H1 (cell line): ENCODE data around the gene CEBPZ. TPM values are rescaled to one million over a fixed set of nuclear protein-coding genes. Genes with fewer than 3 reads are reported as not detected.

ENCODE experiments used
- BACH1 ChIP-seq: IDR thresholded peaks from 2 replicates; pipeline ENCODE4 v1.6.1; 2012; ENCODE audit warnings: low read length, improper control_type of control experiment
- GABPA ChIP-seq: IDR thresholded peaks from 2 replicates; pipeline ENCODE4 v1.6.1; 2011; ENCODE audit warnings: mild to moderate bottlenecking, low read length, moderate library complexity, borderline replicate concordance; ENCODE audit not compliant: insufficient read depth
- POLR2A ChIP-seq, 2 experiments: IDR thresholded peaks; 1 replicate in 1 of 2; 2 replicates in 1 of 2; pipeline ENCODE4 v1.6.1; 2011; ENCODE audit warnings: low read depth in 2 of 2, low read length in 2 of 2, mild to moderate bottlenecking in 2 of 2; ENCODE audit errors: control extremely low read depth in 1 of 2
- SP2 ChIP-seq: IDR thresholded peaks from 2 replicates; pipeline ENCODE4 v1.6.1; 2012; ENCODE audit warnings: mild to moderate bottlenecking, low read length, inconsistent platforms
- TEAD4 ChIP-seq: IDR thresholded peaks from 2 replicates; pipeline ENCODE4 v1.6.1; 2012; ENCODE audit warnings: low read depth, low read length, inconsistent platforms, mixed read lengths
- ZNF274 ChIP-seq: IDR thresholded peaks from 2 replicates; pipeline ENCODE4 v1.7.0; 2012; ENCODE audit warnings: low read length, borderline replicate concordance; ENCODE audit errors: extremely low read depth
- polyA plus RNA-seq, 7 experiments: library from polyadenylated mRNA; depleted of rRNA in 3 of 7; stranded (reverse) in 5 of 7; unstranded in 2 of 7; fragments of >200 nt in 5 of 7; fragments of 200-250 nt in 2 of 7; gene quantifications; 1 replicate in 5 of 7; 2 replicates in 1 of 7; 4 replicates in 1 of 7; pipeline versions ENCODE4 v1.2.1 to v1.2.3, GENCODE V29; 2011 to 2013; ENCODE audit warnings: missing spikeins in 2 of 7, mixed read lengths in 2 of 7
- total RNA-seq: library from RNA; stranded (reverse); fragmentation: NEBNext Ultra II Directional; extraction: Animal tissue kit (Norgen Biotek cat#: 25700); gene quantifications from 2 replicates; pipeline ENCODE4 v1.2.1, GENCODE V29; 2021

Gene CEBPZ
- total and polyA plus RNA-seq, 2 of the 8 experiments (the other 6 are each of a cell fraction or from before 2014, with no cell fraction given), result 19.1 to 201 TPM

- TF ChIP-seq GABPA (no peak), TEAD4 (no peak), POLR2A (IDR thresholded peaks at IDR 0.05; ENCODE audit: control extremely low read depth in 1 of 2, low read depth in 2 of 2, low read length in 2 of 2) (no peak), ZNF274 (no peak), BACH1 (no peak), SP2 (no peak)
These were observed 30.2 kb downstream of the CEBPZ start (continued) for GRCh38 chr2:37201208-37201607.
